Activated naive CD4-positive, alpha-beta T cell treated with anti-CD3 and anti-CD28 coated beads, Interleukin-2, amount 50 U/mL, for 72 hours (primary cell): ENCODE measurements around the gene KLF3. TPM values are rescaled to one million over a fixed set of nuclear protein-coding genes. Genes with fewer than 3 reads are reported as not detected.

Experiments used
- ATAC-seq, 2 donors: fragments of 150-1000 bp; cut with Tn5 transposase; 2 replicates each; pipeline ENCODE4 v1.10.0; 2021; ENCODE audit warnings: mild to moderate bottlenecking in 2 of 2, moderate library complexity in 2 of 2
- DNase-seq, 2 donors: peaks; one replicate each; pipeline ENCODE4 v3.0.0; 2021 to 2022; ENCODE audit warnings: low spot score in 2 of 2
- H3K27ac Mint-ChIP-seq, 2 donors: one replicate each; pipeline ENCODE4 v1.8.0; 2022; ENCODE audit warnings: mild to moderate bottlenecking in 2 of 2, mixed read lengths in 2 of 2
- H3K36me3 Mint-ChIP-seq, 2 donors: one replicate each; pipeline ENCODE4 v1.8.0; 2022; ENCODE audit warnings: mixed read lengths in 2 of 2
- H3K9me3 Mint-ChIP-seq, 2 donors: one replicate each; pipeline ENCODE4 v1.8.0; 2022; ENCODE audit warnings: mixed read lengths in 2 of 2
- total RNA-seq, 2 donors: library from RNA; stranded (reverse); gene quantifications; one replicate each; pipeline ENCODE4 v1.2.3, GENCODE V29; 2022

KLF3 gene
- total RNA-seq, 2 donors from 2014 or later = 6.9 to 10.1 TPM

- H3K27ac Mint-ChIP-seq = no peak overlapping the region
- peaks cover 0 to 10% of the 10 kb centered on the region in 2 donors for H3K9me3 Mint-ChIP-seq
- ATAC-seq = no peak
- no peak for DNase-seq
- no peaks in the 10 kb centered on the region for H3K36me3 Mint-ChIP-seq
Observed at GRCh38 chr4:38639242-38639641, 24.8 kb upstream of the KLF3 start.

- DNase-seq (no peak), ATAC-seq (no peak)
- Mint-ChIP-seq H3K36me3 (no peaks in the 10 kb centered on the region), H3K9me3 (peaks cover 0 to 10% of the 10 kb centered on the region in 2 donors), H3K27ac (no peak overlapping the region)
Observed at GRCh38 chr4:38641811-38642210, 22.2 kb upstream of the KLF3 start.

- Mint-ChIP-seq H3K9me3 (peaks cover 0 to 10% of the 10 kb centered on the region in 2 donors), H3K36me3 (no peaks in the 10 kb centered on the region), H3K27ac (no peak overlapping the region)
- no peak for ATAC-seq
- DNase-seq = no peak
Observed at GRCh38 chr4:38644201-38644600, 19.8 kb upstream of the KLF3 start.

GRCh38 chr4:38647101-38647819 lies 16.7 kb upstream of the KLF3 start:
- DNase-seq = no peak
- H3K36me3 Mint-ChIP-seq = no peaks in the 10 kb centered on the region
- no peaks in the 10 kb centered on the region for H3K9me3 Mint-ChIP-seq
- no peak for ATAC-seq
- no peak overlapping the region for H3K27ac Mint-ChIP-seq

- DNase-seq = no peak
- Mint-ChIP-seq H3K36me3 (no peaks in the 10 kb centered on the region), H3K27ac (no peak overlapping the region), H3K9me3 (no peaks in the 10 kb centered on the region)
- ATAC-seq = no peak
Observed at GRCh38 chr4:38650133-38650532, 13.9 kb upstream of the KLF3 start.

GRCh38 chr4:38654273-38654672 lies 9.7 kb upstream of the KLF3 start:
- Mint-ChIP-seq H3K27ac (peak overlapping the region; percentile 7 to 61), H3K9me3 (no peaks in the 10 kb centered on the region), H3K36me3 (peaks cover 0 to 6% of the 10 kb centered on the region in 2 donors)
- no peak for DNase-seq
- peak; percentile 15 to 33 for ATAC-seq

GRCh38 chr4:38656111-38656510 lies 7.9 kb upstream of the KLF3 start:
- ATAC-seq = peak in 1 of 2 donors; percentile 44
- DNase-seq = peak in 1 of 2 donors; percentile 35
- Mint-ChIP-seq H3K36me3 (peaks cover 5 to 17% of the 10 kb centered on the region in 2 donors), H3K27ac (no peak overlapping the region), H3K9me3 (peaks cover 4 to 5% of the 10 kb centered on the region in 2 donors)

GRCh38 chr4:38659346-38659745 lies 4.7 kb upstream of the KLF3 start:
- ATAC-seq = no peak
- Mint-ChIP-seq H3K36me3 (peaks cover 5 to 19% of the 10 kb centered on the region in 2 donors), H3K9me3 (peaks cover 4 to 7% of the 10 kb centered on the region in 2 donors), H3K27ac (peak overlapping the region in 1 of 2 donors; percentile 71)
- DNase-seq = no peak

GRCh38 chr4:38660838-38661237 lies 3.2 kb upstream of the KLF3 start:
- DNase-seq = no peak
- H3K27ac Mint-ChIP-seq = no peak overlapping the region
- ATAC-seq = no peak
- H3K9me3 Mint-ChIP-seq = peaks cover 4 to 7% of the 10 kb centered on the region in 2 donors
- peaks cover 5 to 19% of the 10 kb centered on the region in 2 donors for H3K36me3 Mint-ChIP-seq

GRCh38 chr4:38661371-38661770 lies 2.6 kb upstream of the KLF3 start:
- ATAC-seq = no peak
- Mint-ChIP-seq H3K9me3 (peaks cover 4 to 7% of the 10 kb centered on the region in 2 donors), H3K36me3 (peaks cover 5 to 19% of the 10 kb centered on the region in 2 donors), H3K27ac (no peak overlapping the region)
- DNase-seq = no peak

GRCh38 chr4:38662522-38663089 lies 1.4 kb upstream of the KLF3 start:
- peaks cover 4 to 7% of the 10 kb centered on the region in 2 donors for H3K9me3 Mint-ChIP-seq
- H3K36me3 Mint-ChIP-seq = peaks cover 5 to 19% of the 10 kb centered on the region in 2 donors
- DNase-seq (no peak), ATAC-seq (no peak)
- peak overlapping the region; percentile 73 for H3K27ac Mint-ChIP-seq

GRCh38 chr4:38663090-38663800 lies 754 bp upstream of the KLF3 start:
- H3K9me3 Mint-ChIP-seq = peaks cover 4 to 7% of the 10 kb centered on the region in 2 donors
- peak; percentile 51 to 66 for DNase-seq
- peaks cover 5 to 17% of the 10 kb centered on the region in 2 donors for H3K36me3 Mint-ChIP-seq
- peak; percentile 26 to 47 for ATAC-seq
- H3K27ac Mint-ChIP-seq = peak overlapping the region; percentile 73

- Mint-ChIP-seq H3K36me3 (peaks cover 5 to 14% of the 10 kb centered on the region in 2 donors), H3K27ac (peak overlapping the region; percentile 13 to 73), H3K9me3 (peaks cover 4 to 7% of the 10 kb centered on the region in 2 donors)
- peak in 1 of 2 donors; percentile 0 for ATAC-seq
- peak in 1 of 2 donors; percentile 59 for DNase-seq
Observed at GRCh38 chr4:38664706-38665401, 855 bp downstream of the KLF3 start.

- H3K9me3 Mint-ChIP-seq = peaks cover 3 to 5% of the 10 kb centered on the region in 2 donors
- H3K36me3 Mint-ChIP-seq = peaks cover 2 to 5% of the 10 kb centered on the region in 2 donors
- H3K27ac Mint-ChIP-seq = peak overlapping the region in 1 of 2 donors; percentile 87
- no peak for ATAC-seq
- DNase-seq = no peak
Observed at GRCh38 chr4:38665551-38666411, 1.8 kb downstream of the KLF3 start.

- Mint-ChIP-seq H3K9me3 (no peaks in the 10 kb centered on the region), H3K27ac (peak overlapping the region in 1 of 2 donors; percentile 87), H3K36me3 (no peaks in the 10 kb centered on the region)
- no peak for ATAC-seq
- no peak for DNase-seq
Observed at GRCh38 chr4:38666766-38667084, 2.7 kb downstream of the KLF3 start.
